Endothelial cell of umbilical vein (primary cell): Measurements from ENCODE around the gene CREB3L2. TPM values are rescaled to one million over a fixed set of nuclear protein-coding genes. Genes with fewer than 3 reads are reported as not detected.

Experiments
- BruUV-seq: library from RNA; stranded (reverse); fragments of 400-500 nt; replicated peaks from 2 replicates; lab custom pipeline; 2021; lab: Mats Ljungman, UMichigan
- CTCF ChIA-PET: fragments of 300-600, 350-600 bp; sonication (Branson Sonifier 250); formaldehyde crosslinking; loops from one replicate; lab custom pipeline; 2021; ENCODE audit warnings: antibody characterized with exemption, inconsistent platforms; lab: Charles Lee
- POLR2A ChIA-PET: fragments of 300-600, 350-600 bp; sonication (Branson Sonifier 250); formaldehyde crosslinking; loops from one replicate; lab custom pipeline; 2021; ENCODE audit warnings: antibody characterized with exemption, inconsistent platforms; lab: Charles Lee
- DNase-seq: peaks from one replicate; pipeline ENCODE4 v3.0.0-alpha.2; 2011; ENCODE audit warnings: low read depth, low spot score
- FAIRE-seq: peaks from 2 replicates; lab custom pipeline; 2011; peaks lifted over from hg19 to GRCh38; lab: Jason Lieb, UNC
- H2AFZ ChIP-seq: 2 replicates; pipeline ENCODE4 v1.6.0; 2012; ENCODE audit warnings: low read depth, low read length, control low read depth, inconsistent platforms
- H3K27ac ChIP-seq: 2 replicates; pipeline ENCODE4 v1.5.1; 2011; ENCODE audit warnings: low read depth, mild to moderate bottlenecking, control low read depth, low read length, moderate library complexity; ENCODE audit not compliant: insufficient read depth
- H3K27me3 ChIP-seq, 2 experiments: 2 replicates each; pipeline versions ENCODE4 v1.6.0 to v1.6.1; 2011; ENCODE audit warnings: low read length in 2 of 2, mixed read lengths in 1 of 2; ENCODE audit not compliant: control insufficient read depth in 2 of 2, insufficient read depth in 2 of 2
- H3K36me3 ChIP-seq, 2 experiments: 2 replicates in 1 of 2; 3 replicates in 1 of 2; pipeline ENCODE4 v1.5.1; 2011; ENCODE audit warnings: low read length in 2 of 2, mild to moderate bottlenecking in 1 of 2, moderate library complexity in 1 of 2; ENCODE audit not compliant: control insufficient read depth in 2 of 2, insufficient read depth in 2 of 2; ENCODE audit errors: extremely low read depth in 1 of 2
- H3K4me1 ChIP-seq: 3 replicates; pipeline ENCODE4 v1.5.1; 2011; ENCODE audit warnings: mild to moderate bottlenecking, low read length; ENCODE audit not compliant: control insufficient read depth, insufficient read depth; ENCODE audit errors: extremely low read depth
- H3K4me2 ChIP-seq: 2 replicates; pipeline ENCODE4 v1.6.1; 2011; ENCODE audit warnings: low read length, control low read depth, mixed read lengths; ENCODE audit not compliant: insufficient read depth
- H3K4me3 ChIP-seq, 3 experiments: fragments of 200-600 bp in 1 of 3; sonication (generic), shearing (Covaris generic) in 1 of 3; replicated peaks in 1 of 3; 2 replicates each; pipeline ENCODE4 v1.5.1; 2011 to 2016; ENCODE audit warnings: control low read depth in 3 of 3, low read length in 3 of 3, mild to moderate bottlenecking in 2 of 3, inconsistent platforms in 1 of 3, low read depth in 1 of 3, moderate library complexity in 1 of 3; ENCODE audit not compliant: insufficient read depth in 1 of 3
- H3K79me2 ChIP-seq: 2 replicates; pipeline ENCODE4 v1.6.0; 2012; ENCODE audit warnings: low read length, inconsistent platforms; ENCODE audit not compliant: control insufficient read depth, insufficient read depth
- H3K9ac ChIP-seq: replicated peaks from 2 replicates; pipeline ENCODE3; 2011; ENCODE audit warnings: low read length, control low read depth; ENCODE audit not compliant: insufficient read depth; ENCODE audit errors: extremely low read depth
- H3K9me1 ChIP-seq: replicated peaks from 3 replicates; pipeline ENCODE4 v1.6.0; 2011; ENCODE audit warnings: mild to moderate bottlenecking, low read length; ENCODE audit not compliant: control insufficient read depth, insufficient read depth; ENCODE audit errors: extremely low read depth
- H3K9me3 ChIP-seq: replicated peaks from 2 replicates; pipeline ENCODE4 v1.5.1; 2012; ENCODE audit warnings: low read length, inconsistent platforms; ENCODE audit not compliant: control insufficient read depth, insufficient read depth
- H4K20me1 ChIP-seq: replicated peaks from 2 replicates; pipeline ENCODE3; 2011; ENCODE audit warnings: mild to moderate bottlenecking, low read length; ENCODE audit not compliant: control insufficient read depth, insufficient read depth; ENCODE audit errors: extremely low read depth
- CTCF ChIP-seq, 2 donors: IDR thresholded peaks; 1 replicate in 1 of 2; 2 replicates in 1 of 2; pipeline ENCODE4 v1.5.1; 2011; ENCODE audit warnings: low read length in 2 of 2, mild to moderate bottlenecking in 2 of 2, moderate library complexity in 2 of 2, control low read depth in 1 of 2, inconsistent platforms in 1 of 2, low read depth in 1 of 2; ENCODE audit not compliant: insufficient read depth in 1 of 2; ENCODE audit errors: extremely low read depth in 1 of 2
- EZH2 ChIP-seq: IDR thresholded peaks from 2 replicates; pipeline ENCODE4 v1.6.1; 2012; ENCODE audit warnings: borderline replicate concordance, low read depth, mild to moderate bottlenecking, moderate library complexity, low read length, inconsistent platforms; ENCODE audit not compliant: severe bottlenecking
- FOS ChIP-seq: IDR thresholded peaks from 2 replicates; pipeline ENCODE4 v1.6.1; 2011; ENCODE audit warnings: mild to moderate bottlenecking, low read length, moderate library complexity, borderline replicate concordance; ENCODE audit not compliant: insufficient read depth
- GATA2 ChIP-seq: IDR thresholded peaks from 2 replicates; pipeline ENCODE4 v1.7.0; 2011; ENCODE audit warnings: low read depth, mild to moderate bottlenecking, moderate library complexity, mixed read lengths, low read length; ENCODE audit not compliant: insufficient read length, insufficient read depth
- JUN ChIP-seq: IDR thresholded peaks from 2 replicates; pipeline ENCODE4 v1.6.1; 2011; ENCODE audit warnings: borderline replicate concordance, low read depth; ENCODE audit not compliant: insufficient read length, insufficient read depth
- MYC ChIP-seq: IDR thresholded peaks from one replicate; pipeline ENCODE4 v1.6.1; 2011; ENCODE audit warnings: mild to moderate bottlenecking, low read depth, low read length
- POLR2A ChIP-seq: IDR thresholded peaks from 2 replicates; pipeline ENCODE4 v1.6.1; 2012; ENCODE audit warnings: low read depth, mild to moderate bottlenecking, control low read depth, low read length
- POLR2AphosphoS5 ChIP-seq: IDR thresholded peaks from 2 replicates; pipeline ENCODE4 v1.6.1; 2012; ENCODE audit warnings: low read depth, mild to moderate bottlenecking, control low read depth, low read length, moderate library complexity; ENCODE audit not compliant: insufficient read depth
- dilution Hi-C: fragments of 300-500 bp; cut with MboI; formaldehyde crosslinking; loops from one replicate; pipeline ENCODE4 v1.15.0; 2019; ENCODE audit warnings: low sequenced_read_pairs; ENCODE audit not compliant: extremely low pct_ligation_motif_present
- intact Hi-C: fragments of 100-400 bp; cut with micrococcal nuclease; formaldehyde crosslinking; loops from one replicate; pipeline ENCODE4 v1.10.0; 2022
- polyA plus RNA-seq, 4 experiments: library from polyadenylated mRNA; depleted of rRNA in 3 of 4; stranded (reverse) in 3 of 4; unstranded in 1 of 4; fragments of >200 nt; gene quantifications; 2 replicates each; pipeline versions ENCODE4 v1.2.1 to v1.2.3, GENCODE V29; 2011 to 2012; ENCODE audit warnings: missing spikeins in 1 of 4
- total RNA-seq: library from RNA; stranded (reverse); gene quantifications from 2 replicates; pipeline ENCODE4 v1.2.3, GENCODE V29; 2021
- TF ChIP-seq, protein P1 (sequence below): IDR thresholded peaks from 2 replicates; pipeline ENCODE4 v1.6.1; 2011; ENCODE audit not compliant: insufficient read depth, insufficient read length

Gene CREB3L2
- total and polyA plus RNA-seq, 2 donors (not counting 3 experiments of a cell fraction or from before 2014, with no cell fraction given), result 32.1 to 93.4 TPM

- intact Hi-C loops (no loop called here), dilution Hi-C loops (no loop called here)
- CTCF ChIA-PET, result interaction anchor here (1.0 to 1.8 kb wide), 10 partner anchors 15 to 78 kb away, joined by 3 to 9 read pairs (median 3); partner anchors contain the start of gene CREB3L2
- no peaks in the 10 kb centered on the region for H3K9me1 ChIP-seq
- FAIRE-seq, result peak; percentile 18
- no peaks in the 10 kb centered on the region for H3K9me3 ChIP-seq
- H3K27ac ChIP-seq, result no peak overlapping the region
- H3K79me2 ChIP-seq, result peaks cover 44% of the 10 kb centered on the region
- H3K4me1 ChIP-seq, result peaks cover 26% of the 10 kb centered on the region
- H4K20me1 ChIP-seq, result no peaks in the 10 kb centered on the region
- TF ChIP-seq, protein P1, sequence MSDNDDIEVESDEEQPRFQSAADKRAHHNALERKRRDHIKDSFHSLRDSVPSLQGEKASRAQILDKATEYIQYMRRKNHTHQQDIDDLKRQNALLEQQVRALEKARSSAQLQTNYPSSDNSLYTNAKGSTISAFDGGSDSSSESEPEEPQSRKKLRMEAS, result no peak
- TF ChIP-seq EZH2 (no peak), MYC (no peak), POLR2AphosphoS5 (no peak), POLR2A (no peak), JUN (no peak), GATA2 (no peak), CTCF (IDR thresholded peaks at IDR 0.05; ENCODE audit: extremely low read depth in 1 of 2, insufficient read depth in 1 of 2, low read depth in 1 of 2, low read length in 2 of 2) (no peak), FOS (peak; percentile 43)
- POLR2A ChIA-PET, result no interaction called here
- no peak overlapping the region for H3K9ac ChIP-seq
- peak; percentile 63 for DNase-seq
- no peak overlapping the region for H2AFZ ChIP-seq
- H3K4me2 ChIP-seq, result no peak overlapping the region
- peaks cover 0 to 8% of the 10 kb centered on the region in 2 experiments for H3K36me3 ChIP-seq
- H3K27me3 ChIP-seq, result no peaks in the 10 kb centered on the region
- BruUV-seq, result no TSS peak
- no peak overlapping the region for H3K4me3 ChIP-seq
Measured at GRCh38 chr7:137930581-137930980, 71.3 kb downstream of the CREB3L2 start.
